HepG2 (cell line): ENCODE results near the gene PGPEP1. TPM values are rescaled to one million over a fixed set of nuclear protein-coding genes. Genes with fewer than 3 reads are reported as not detected.

Source experiments
- ELF4 ChIP-seq: sonication (generic); formaldehyde crosslinking; IDR thresholded peaks from 2 replicates; pipeline ENCODE4 v1.5.0; 2020; ENCODE audit warnings: missing genetic modification reagents, mild to moderate bottlenecking, moderate library complexity, borderline replicate concordance
- GATA4 ChIP-seq: sonication (generic); IDR thresholded peaks from 2 replicates; pipeline ENCODE4 v1.6.1; 2016; ENCODE audit warnings: antibody characterized with exemption, low read depth, borderline replicate concordance
- LRRFIP1 ChIP-seq: sonication (generic); formaldehyde crosslinking; conservative IDR thresholded peaks from 2 replicates; pipeline ENCODE4 v1.4.0; 2020; ENCODE audit warnings: missing genetic modification reagents
- MLX ChIP-seq: IDR thresholded peaks from 2 replicates; pipeline ENCODE4 v1.6.1; 2016
- MYNN ChIP-seq: sonication (generic); formaldehyde crosslinking; IDR thresholded peaks from 2 replicates; pipeline ENCODE4 v1.4.0; 2020; ENCODE audit warnings: mild to moderate bottlenecking, low read depth, missing genetic modification reagents
- PBX2 ChIP-seq: IDR thresholded peaks from 2 replicates; pipeline ENCODE4 v1.6.1; 2016; ENCODE audit warnings: control low read depth
- SETDB1 ChIP-seq: sonication (generic); formaldehyde crosslinking; IDR thresholded peaks from 2 replicates; pipeline ENCODE4 v1.5.1; 2020; ENCODE audit warnings: missing genetic modification reagents, mild to moderate bottlenecking, borderline replicate concordance
- STAT6 ChIP-seq: sonication (generic); formaldehyde crosslinking; IDR thresholded peaks from 2 replicates; pipeline ENCODE4 v1.4.0; 2020; ENCODE audit warnings: missing genetic modification reagents, mild to moderate bottlenecking, borderline replicate concordance
- ZBTB33 ChIP-seq: sonication (generic); formaldehyde crosslinking; IDR thresholded peaks from 2 replicates; pipeline ENCODE4 v1.4.0; 2020; ENCODE audit warnings: missing genetic modification reagents
- ZNF317 ChIP-seq: sonication (generic); formaldehyde crosslinking; IDR thresholded peaks from 2 replicates; pipeline ENCODE4 v1.5.0; 2020; ENCODE audit warnings: mild to moderate bottlenecking, missing genetic modification reagents
- ZNF331 ChIP-seq: sonication (generic); formaldehyde crosslinking; IDR thresholded peaks from 2 replicates; pipeline ENCODE4 v1.4.0; 2020; ENCODE audit warnings: missing genetic modification reagents
- ZNF747 ChIP-seq: sonication (generic); formaldehyde crosslinking; IDR thresholded peaks from 2 replicates; pipeline ENCODE4 v1.8.1; 2023; ENCODE audit warnings: missing genetic modification reagents, mild to moderate bottlenecking, borderline replicate concordance
- polyA plus RNA-seq, 8 experiments: library from polyadenylated mRNA; depleted of rRNA in 3 of 8; stranded (reverse) in 7 of 8; unstranded in 1 of 8; fragments of >200 nt; fragmentation: Illumina TruSeq in 4 of 8; extraction: Trizol in 4 of 8; gene quantifications; 2 replicates each; pipeline versions ENCODE4 v1.2.1 to v1.2.3, GENCODE V29; 2011 to 2016; ENCODE audit warnings: low read depth in 4 of 8, missing spikeins in 1 of 8, mixed read lengths in 1 of 8; ENCODE audit not compliant: insufficient read depth in 1 of 8
- total RNA-seq, 5 experiments: library from RNA; depleted of rRNA; stranded (reverse); fragments of >200 nt; fragmentation: Illumina TruSeq; extraction: Trizol; gene quantifications; 2 replicates each; pipeline ENCODE4 v1.2.3, GENCODE V29; 2016; ENCODE audit warnings: low read depth in 1 of 5
- TF ChIP-seq, protein P1 (sequence below): sonication (generic); formaldehyde crosslinking; IDR thresholded peaks from 2 replicates; pipeline ENCODE4 v1.5.0; 2020; ENCODE audit warnings: mild to moderate bottlenecking, missing genetic modification reagents, borderline replicate concordance

PGPEP1 gene
- total and polyA plus RNA-seq, 2 of the 13 experiments (the other 11 are each of a cell fraction or from before 2014, with no cell fraction given) = 53.1 to 56.6 TPM

DNA sequence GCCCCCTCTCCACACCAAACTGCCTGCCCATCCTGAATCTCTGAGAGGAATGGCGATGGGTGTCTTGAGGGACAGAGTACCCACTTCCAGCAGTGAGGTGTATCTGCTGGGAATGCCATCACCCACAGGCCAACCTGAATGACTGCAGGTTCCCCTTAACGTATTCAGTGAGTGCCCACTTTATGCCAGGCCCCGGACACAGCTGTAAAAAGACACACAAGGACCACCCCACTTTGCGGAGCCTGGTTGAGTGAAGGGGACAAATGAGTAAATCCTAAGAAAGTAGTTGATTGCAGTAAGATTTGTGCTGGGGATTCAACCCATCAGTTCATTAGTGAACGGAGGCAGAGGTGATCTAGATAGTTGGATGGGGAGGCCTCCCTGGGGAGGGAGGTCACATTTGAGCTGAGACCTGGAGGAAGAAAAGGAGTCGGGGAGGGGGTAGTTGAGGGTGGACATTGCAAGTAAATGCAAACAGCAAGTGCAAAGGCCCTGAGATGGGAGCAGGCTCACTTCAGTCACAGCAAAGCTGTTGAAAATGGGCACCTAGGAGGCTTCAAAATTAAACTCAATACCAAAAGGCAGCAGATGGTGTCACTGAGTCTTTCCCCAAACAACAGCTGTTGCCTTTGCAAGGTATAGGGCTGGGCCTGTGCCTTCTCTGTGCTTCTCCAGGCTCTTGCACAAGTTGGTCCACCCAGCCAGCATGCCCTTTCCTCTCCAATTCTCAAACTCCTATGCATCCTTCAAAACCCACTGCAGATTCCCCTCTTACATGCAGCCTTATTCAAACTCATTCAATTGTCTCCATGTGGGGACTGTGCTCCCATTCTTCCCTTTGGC is 49.9 kb downstream of the PGPEP1 start (continued):
- TF ChIP-seq ZNF331 (CRISPR knock-in tag) (no peak), MYNN (CRISPR knock-in tag) (no peak; the same call in 1 of the 2 replicates), GATA4 (peak; percentile 44; the same call in 1 of the 2 replicates), MLX (peak; percentile 11; the same call in 1 of the 2 replicates), ZBTB33 (CRISPR knock-in tag) (no peak), ELF4 (CRISPR knock-in tag) (no peak), ZNF317 (peak; percentile 64; the same call in 1 of the 2 replicates), STAT6 (CRISPR knock-in tag) (0 out of 2 replicates have a peak, but pooled peaks have one; percentile 61), PBX2 (CRISPR knock-in tag) (no peak), LRRFIP1 (CRISPR knock-in tag) (no peak), SETDB1 (CRISPR knock-in tag) (no peak), ZNF747 (no peak)
- TF ChIP-seq, protein P1, sequence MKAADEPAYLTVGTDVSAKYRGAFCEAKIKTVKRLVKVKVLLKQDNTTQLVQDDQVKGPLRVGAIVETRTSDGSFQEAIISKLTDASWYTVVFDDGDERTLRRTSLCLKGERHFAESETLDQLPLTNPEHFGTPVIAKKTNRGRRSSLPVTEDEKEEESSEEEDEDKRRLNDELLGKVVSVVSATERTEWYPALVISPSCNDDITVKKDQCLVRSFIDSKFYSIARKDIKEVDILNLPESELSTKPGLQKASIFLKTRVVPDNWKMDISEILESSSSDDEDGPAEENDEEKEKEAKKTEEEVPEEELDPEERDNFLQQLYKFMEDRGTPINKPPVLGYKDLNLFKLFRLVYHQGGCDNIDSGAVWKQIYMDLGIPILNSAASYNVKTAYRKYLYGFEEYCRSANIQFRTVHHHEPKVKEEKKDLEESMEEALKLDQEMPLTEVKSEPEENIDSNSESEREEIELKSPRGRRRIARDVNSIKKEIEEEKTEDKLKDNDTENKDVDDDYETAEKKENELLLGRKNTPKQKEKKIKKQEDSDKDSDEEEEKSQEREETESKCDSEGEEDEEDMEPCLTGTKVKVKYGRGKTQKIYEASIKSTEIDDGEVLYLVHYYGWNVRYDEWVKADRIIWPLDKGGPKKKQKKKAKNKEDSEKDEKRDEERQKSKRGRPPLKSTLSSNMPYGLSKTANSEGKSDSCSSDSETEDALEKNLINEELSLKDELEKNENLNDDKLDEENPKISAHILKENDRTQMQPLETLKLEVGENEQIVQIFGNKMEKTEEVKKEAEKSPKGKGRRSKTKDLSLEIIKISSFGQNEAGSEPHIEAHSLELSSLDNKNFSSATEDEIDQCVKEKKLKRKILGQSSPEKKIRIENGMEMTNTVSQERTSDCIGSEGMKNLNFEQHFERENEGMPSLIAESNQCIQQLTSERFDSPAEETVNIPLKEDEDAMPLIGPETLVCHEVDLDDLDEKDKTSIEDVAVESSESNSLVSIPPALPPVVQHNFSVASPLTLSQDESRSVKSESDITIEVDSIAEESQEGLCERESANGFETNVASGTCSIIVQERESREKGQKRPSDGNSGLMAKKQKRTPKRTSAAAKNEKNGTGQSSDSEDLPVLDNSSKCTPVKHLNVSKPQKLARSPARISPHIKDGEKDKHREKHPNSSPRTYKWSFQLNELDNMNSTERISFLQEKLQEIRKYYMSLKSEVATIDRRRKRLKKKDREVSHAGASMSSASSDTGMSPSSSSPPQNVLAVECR (CRISPR knock-in tag) = no peak; the same call in 1 of the 2 replicates
